ENCODE results near the gene PEX10.

Gene PEX10

GRCh38 chr1:2375246-2375922, 37.0 kb downstream of the PEX10 start:
- no peak for DNase-seq (ENCODE audit: low read depth in 2 of 2)

DNA sequence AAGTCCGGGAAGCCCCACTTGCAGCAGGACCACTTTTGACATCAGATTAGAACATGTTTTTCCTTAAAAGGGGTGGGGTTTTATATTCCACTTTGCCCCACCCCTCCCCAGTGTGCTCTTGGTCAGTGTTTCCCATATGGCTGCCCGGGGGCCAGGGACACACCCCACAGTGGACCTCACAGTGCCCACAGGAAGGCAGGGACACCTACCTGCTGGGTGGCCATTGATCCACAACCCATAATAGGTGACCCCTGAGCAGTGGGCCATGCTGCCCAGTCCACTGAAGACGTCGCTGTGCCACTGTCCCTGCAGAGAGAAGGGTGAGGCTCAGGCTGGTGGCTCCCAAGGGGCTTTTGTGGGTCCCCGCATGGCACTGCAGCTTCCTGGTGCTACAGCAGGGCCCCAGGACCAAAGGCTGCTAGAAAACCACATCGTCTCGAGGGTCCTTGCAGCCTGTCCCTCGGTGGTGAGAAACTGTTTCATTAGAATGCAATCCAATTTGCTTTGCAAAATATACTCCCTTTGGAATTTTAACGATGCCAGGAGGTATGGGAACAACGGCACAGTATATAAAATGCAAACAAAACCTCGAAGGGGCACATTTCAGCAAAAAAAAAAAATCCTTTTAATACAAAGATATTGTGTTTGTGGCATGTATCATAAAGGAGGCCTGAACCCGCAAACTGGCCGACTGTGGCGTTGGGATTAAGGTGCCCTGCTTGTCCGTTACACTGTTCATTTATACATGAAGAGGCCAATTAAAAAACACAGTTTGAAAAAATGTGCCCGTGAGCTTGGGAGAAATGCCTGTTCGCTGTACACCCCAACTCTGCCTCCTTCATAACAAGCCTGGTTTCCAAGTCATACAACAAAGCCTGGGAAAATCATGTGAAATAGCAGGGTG, 37.9 kb downstream of the PEX10 start:
- DNase-seq (ENCODE audit: low read depth in 2 of 2), result no peak

DNA sequence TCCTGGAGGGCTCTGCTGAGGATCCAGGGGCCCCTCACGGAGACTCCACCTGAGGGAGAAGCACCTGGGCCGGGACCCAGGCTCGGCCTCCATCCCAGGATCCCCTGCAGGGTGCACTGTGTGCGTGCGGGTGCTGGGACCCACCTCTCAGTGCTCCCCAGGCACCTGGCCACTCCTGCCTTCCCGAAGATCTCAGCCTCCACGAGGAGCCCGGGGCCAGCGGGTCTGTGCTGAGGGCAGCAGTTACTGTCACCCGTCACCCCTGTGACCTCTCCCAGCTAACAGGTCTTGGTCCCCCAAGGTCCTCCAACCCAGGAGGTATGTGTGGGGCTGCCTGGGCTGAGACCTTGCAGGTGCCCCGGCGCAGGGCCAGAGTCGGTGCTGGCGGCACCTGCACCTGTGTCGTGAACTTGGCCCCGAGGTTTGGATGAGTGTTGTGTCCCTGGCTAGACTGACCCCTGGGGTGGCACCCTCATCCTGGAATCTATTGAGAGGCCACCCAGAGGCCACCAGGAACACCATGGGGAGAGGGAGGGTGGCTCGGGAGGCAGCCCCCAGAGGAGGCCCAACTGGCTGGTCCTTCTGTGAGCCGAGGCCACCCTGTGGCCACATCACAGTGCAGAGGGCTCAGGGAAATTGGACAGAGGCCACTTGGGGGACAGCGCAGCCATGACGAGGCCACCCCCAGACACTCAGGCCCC, 38.7 kb downstream of the PEX10 start:
- DNase-seq (ENCODE audit: low read depth in 2 of 2), result no peak

DNA sequence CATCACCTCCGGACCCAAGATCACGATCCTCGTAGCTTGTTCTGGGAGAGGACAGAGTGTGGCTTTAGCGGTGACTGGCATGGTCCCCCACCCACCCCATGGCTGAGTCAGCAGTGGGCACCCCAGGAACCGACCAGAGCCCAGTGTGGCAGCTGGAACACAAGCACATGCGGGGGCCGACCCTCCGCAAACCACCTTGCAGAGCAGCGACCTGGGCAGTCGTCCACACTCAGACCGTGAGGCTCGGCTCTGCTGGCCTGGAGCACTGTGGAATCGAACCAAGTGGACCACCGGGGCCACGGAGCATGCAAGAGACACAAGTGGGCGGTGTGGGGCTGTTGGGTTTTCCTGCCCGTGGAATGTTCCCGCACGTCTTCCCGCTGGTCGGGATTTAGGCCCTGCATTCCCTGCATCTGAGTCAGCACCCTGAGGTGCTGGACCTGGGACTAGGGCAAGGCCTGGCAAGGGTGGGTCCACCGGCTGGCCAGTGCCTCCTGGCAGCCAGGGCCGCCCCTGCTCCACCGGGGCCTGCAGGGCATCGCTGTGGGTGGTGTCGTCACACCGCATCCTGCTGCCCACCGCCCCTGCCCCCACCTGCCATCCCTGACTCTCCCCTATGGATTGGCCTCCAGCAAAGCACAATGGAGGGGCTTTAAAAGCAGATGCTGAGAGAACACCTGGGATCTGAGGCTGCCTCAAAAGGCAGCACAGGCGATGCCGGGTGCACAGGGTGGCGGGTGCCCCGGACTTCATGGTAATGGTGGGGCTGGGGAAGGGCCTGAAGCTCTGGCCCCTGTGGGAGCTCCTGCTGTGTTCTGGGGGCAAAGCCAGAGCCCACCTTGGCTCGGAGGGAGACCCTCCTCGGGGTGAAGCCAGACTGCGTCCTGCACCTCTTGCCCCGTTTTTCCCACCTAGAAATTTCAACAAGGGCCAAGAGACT, 39.5 kb downstream of the PEX10 start:
- DNase-seq (ENCODE audit: low read depth in 2 of 2), result no peak

GRCh38 chr1:2368053-2368744, 44.2 kb downstream of the PEX10 start:
- no peak for DNase-seq (ENCODE audit: low read depth in 2 of 2)

DNA sequence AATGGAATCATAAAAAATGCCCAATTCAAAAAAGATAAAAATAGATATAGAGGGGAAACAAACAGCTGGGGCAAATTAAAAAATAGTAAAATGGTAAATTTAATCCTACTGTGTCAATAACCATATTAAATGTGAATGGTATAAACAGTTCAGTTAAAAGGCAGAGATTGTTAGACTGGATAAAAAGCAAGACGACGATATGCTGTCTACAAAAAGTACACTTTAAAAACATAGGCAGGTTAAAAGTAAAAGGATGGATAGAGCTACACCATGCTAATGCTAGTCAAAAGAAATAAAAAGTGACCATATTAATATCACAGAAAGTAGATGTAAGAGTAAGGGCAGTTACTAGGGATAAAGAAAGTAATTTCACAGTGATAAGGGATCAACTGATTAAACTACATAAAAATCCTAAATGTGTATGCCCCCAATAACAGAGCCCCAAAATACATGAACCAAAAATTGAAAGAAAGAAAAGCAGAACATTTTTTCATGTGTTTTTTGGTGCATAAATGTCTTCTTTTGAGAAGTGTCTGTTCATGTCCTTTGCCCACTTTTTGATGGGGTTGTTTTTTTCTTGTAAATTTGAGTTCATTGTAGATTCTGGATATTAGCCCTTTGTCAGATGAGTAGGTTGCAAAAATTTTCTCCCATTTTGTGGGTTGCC, 48.4 kb downstream of the PEX10 start:
- DNase-seq (ENCODE audit: low read depth in 2 of 2), result no peak

- DNase-seq (ENCODE audit: low read depth in 2 of 2), result no peak
These were observed 51.6 kb downstream of the PEX10 start for GRCh38 chr1:2360588-2361364.

GRCh38 chr1:2358651-2359640, 53.4 kb downstream of the PEX10 start:
- no peak for DNase-seq (ENCODE audit: low read depth in 2 of 2)

GRCh38 chr1:2358072-2358471, 54.3 kb downstream of the PEX10 start:
- no peak for DNase-seq (ENCODE audit: low read depth in 2 of 2)

DNA sequence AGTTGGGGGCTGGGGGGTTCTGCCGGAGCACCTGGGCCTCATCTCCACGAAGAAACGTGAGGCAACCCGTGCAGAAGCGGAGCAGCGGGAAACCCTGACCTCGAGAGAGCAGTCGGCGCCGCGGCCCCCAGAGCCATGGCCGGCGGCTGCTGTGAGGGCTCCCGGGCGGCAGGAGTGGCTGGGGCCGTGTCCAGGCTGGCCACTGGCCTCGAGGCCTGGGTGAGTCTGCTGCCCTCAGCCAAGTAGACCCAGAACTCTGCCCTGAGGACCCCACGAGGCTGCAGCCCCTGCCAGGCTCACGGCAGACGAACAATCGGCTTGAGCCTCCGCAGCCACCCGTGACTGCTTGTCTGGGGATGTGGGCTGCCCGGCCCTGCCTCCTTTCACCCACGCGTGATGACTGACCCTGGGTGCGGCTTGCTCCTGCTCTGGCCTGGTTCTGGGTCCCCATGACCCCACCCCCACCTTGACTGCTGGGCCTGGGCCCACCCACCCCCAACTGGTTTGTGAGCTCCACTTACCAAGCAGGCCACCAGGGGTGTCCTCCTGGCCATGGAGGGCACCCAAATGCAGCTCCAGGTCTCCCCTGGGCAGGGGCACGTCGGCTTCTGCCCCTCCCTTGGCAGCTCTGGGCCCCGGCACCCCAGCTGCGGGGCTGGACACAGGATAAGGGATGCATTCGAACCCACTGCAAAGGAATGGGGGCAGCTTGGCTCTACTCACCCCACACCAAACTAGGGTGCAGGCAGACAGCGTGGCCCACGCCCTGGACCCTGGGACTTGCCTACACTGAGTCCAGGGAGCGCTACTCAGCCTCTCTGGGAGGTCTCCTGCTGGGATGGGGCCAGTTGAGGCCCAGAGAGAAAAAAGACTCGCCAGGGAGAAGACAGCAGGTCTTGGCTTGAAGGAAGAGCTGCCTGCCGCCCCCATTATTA, 55.2 kb downstream of the PEX10 start:
- no peak for DNase-seq (ENCODE audit: low read depth in 2 of 2)

DNA sequence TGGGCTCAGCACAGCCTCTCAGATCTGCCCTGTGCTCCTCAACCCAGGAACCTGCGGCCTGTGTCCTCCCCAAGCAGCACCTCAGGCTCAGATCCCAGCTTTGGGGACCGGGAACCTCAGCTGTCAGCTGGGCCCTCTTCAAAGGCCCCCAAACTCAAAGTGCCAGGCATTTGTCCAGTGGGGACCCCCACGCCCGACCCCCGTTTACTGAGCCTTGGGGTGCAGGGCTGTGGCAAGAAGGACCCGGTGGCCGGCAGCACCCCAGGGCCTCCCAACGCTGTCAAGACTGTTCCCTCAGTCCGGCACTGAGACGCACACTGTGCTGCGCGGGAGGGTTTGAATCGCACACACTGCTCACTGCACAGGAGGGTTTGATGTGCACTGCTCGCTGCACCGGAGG, 56.0 kb downstream of the PEX10 start:
- DNase-seq (ENCODE audit: low read depth in 2 of 2), result no peak

DNA sequence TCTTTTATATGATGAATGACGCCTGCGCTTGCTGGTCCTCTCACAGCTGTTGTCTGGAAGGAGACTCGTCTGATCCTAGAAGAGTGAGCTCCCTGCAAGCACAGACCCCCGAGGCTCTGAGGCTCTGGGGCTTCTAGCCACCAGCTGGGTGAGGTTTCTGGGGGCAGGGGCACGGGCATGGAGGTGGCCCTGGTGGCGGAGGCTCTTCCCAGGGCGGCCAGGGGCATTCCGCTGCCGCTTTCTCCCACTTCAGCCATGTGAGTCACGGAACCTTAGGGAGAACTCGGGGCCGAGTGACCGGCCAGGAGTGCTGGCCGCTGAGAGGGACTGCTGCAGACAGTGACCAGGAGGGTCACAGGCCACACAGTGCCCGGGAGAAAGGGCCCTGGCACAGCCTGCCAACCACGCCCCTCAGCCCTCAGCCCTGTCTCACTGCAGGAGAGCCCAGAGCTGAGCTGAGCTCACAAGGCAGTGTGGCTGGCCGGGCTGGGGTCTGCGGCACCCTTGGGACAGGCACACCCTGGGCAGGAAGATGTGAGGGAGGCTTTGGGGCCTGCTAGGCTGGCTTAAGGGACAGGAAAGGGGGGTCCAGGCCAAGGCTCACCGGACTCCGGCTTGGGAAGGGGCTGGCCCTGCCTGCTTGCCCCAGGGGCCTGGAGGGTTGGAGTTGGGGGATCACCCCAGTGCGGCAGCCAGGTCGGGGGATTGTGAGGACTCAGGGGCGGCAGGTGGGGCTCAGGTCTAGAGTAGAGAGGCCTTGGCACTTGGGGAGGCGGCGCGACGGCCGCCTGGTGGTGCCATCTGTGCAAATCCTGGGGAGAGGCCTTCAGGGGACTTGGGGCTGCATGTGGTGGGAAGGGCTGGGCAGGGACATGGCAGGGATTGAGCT, 56.7 kb downstream of the PEX10 start:
- no peak for DNase-seq (ENCODE audit: low read depth in 2 of 2)

DNA sequence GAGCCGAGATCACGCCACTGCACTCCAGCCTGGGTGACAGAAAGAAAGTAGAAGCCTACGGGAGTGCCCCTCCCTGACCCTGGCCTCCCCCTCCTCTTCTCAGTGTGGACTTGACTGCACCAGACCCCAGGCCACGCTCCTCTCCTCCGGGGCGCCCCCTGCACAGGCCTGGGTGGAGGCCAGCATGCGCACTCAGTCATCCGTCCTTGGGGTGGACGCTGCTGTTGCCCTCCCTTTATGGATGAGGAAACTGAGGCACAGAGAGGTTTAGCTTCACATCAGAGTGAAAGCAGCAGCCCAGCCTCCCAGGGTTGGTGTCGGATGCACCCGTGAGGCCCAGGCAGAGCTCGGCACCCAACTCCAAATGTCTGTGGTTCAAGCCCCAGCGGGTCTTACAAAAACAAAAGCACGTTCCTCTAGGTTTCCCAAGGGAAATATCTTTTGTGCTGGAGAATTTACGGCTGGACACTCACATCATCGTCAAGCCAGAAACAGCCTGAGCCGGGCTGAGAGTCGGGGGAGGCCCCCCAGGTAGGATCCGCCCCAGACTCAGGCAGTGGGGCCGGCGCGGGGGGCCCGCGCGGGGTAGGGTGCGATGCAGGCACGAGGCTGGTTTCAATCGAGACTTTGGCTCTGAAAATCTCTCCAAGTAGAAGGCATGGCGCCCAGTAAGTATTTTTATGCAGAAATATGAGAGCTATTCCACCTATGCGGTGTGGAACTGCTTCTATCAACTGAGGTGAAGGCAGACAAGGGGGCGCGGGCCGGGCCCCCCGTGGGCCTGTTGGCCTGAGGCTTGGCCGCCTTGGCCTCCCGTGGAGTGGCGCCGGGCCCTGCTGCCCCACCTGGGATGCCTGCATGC, 57.6 kb downstream of the PEX10 start:
- no peak for DNase-seq (ENCODE audit: low read depth in 2 of 2)
